Activated CD8-positive, alpha-beta T cell treated with anti-CD3 and anti-CD28 coated beads for 36 hours (primary cell): ENCODE results near the gene CCSAP. TPM values are rescaled to one million over a fixed set of nuclear protein-coding genes. Genes with fewer than 3 reads are reported as not detected.

Experiments
- ATAC-seq: fragments of 200-7000 bp; cut with Tn5 transposase; one replicate; pipeline ENCODE4 v1.10.0; 2021; ENCODE audit warnings: mild to moderate bottlenecking, moderate library complexity
- CTCF ChIA-PET: fragments of 350-600 bp; sonication (Branson Sonifier 250); formaldehyde crosslinking; loops from one replicate; lab custom pipeline; 2021; ENCODE audit warnings: antibody characterized with exemption; lab: Charles Lee
- POLR2A ChIA-PET: fragments of 350-600 bp; sonication (Branson Sonifier 250); formaldehyde crosslinking; loops from one replicate; lab custom pipeline; 2021; ENCODE audit warnings: antibody characterized with exemption; lab: Charles Lee
- DNase-seq: peaks from one replicate; pipeline ENCODE4 v3.0.0-alpha.2; 2020
- H3K27ac Mint-ChIP-seq: one replicate; pipeline ENCODE4 v1.8.0; 2021; ENCODE audit warnings: mild to moderate bottlenecking, mixed read lengths
- H3K27me3 Mint-ChIP-seq: one replicate; pipeline ENCODE4 v1.8.0; 2021; ENCODE audit warnings: mixed read lengths
- H3K36me3 Mint-ChIP-seq: one replicate; pipeline ENCODE4 v1.8.0; 2021; ENCODE audit warnings: low read depth, mixed read lengths
- H3K4me1 Mint-ChIP-seq: one replicate; pipeline ENCODE4 v1.8.0; 2021; ENCODE audit warnings: low read depth, mixed read lengths
- H3K4me3 Mint-ChIP-seq: one replicate; pipeline ENCODE4 v1.8.0; 2021; ENCODE audit warnings: mild to moderate bottlenecking, moderate library complexity, mixed read lengths
- H3K9me3 Mint-ChIP-seq: one replicate; pipeline ENCODE4 v1.8.0; 2021; ENCODE audit warnings: mixed read lengths
- CTCF ChIP-seq: fragments of 200-600 bp; IDR thresholded peaks from one replicate; pipeline ENCODE4 v1.8.0; 2022; ENCODE audit warnings: antibody characterized with exemption, mild to moderate bottlenecking
- intact Hi-C: fragments of 100-400 bp; cut with micrococcal nuclease; formaldehyde crosslinking; loops from one replicate; pipeline ENCODE4 v1.10.0; 2022
- total RNA-seq, 2 experiments: library from RNA; stranded (reverse); gene quantifications; one replicate each; pipeline ENCODE4 v1.2.3, GENCODE V29; 2021

The CCSAP gene
- total RNA-seq, 2 experiments from 2014 or later = 9.9 to 10.8 TPM

- ChIA-PET POLR2A (interaction anchor here (1.5 kb wide), 1 partner anchor 19 kb away, joined by 3 read pairs; no protein-coding TSS in a partner anchor), CTCF (interaction anchor here (1.5 kb wide), 1 partner anchor 126 kb away, joined by 3 read pairs; no protein-coding TSS in a partner anchor)
- H3K36me3 Mint-ChIP-seq = no peaks in the 10 kb centered on the region
- peaks cover 2% of the 10 kb centered on the region for H3K27me3 Mint-ChIP-seq
- no peak overlapping the region for H3K4me3 Mint-ChIP-seq
- intact Hi-C loops = no loop called here
- no peak overlapping the region for H3K27ac Mint-ChIP-seq
- TF ChIP-seq CTCF = no peak
- no peaks in the 10 kb centered on the region for H3K9me3 Mint-ChIP-seq
- ATAC-seq (no peak), DNase-seq (no peak)
- H3K4me1 Mint-ChIP-seq = no peaks in the 10 kb centered on the region
Observed at GRCh38 chr1:229384822-229385221, 42.0 kb upstream of the CCSAP start.

GRCh38 chr1:229383961-229384360 is 41.1 kb upstream of the CCSAP start:
- Mint-ChIP-seq H3K36me3 (no peaks in the 10 kb centered on the region), H3K4me3 (no peak overlapping the region), H3K27me3 (peaks cover 2% of the 10 kb centered on the region), H3K9me3 (no peaks in the 10 kb centered on the region), H3K27ac (no peak overlapping the region), H3K4me1 (no peaks in the 10 kb centered on the region)
- no peak for TF ChIP-seq CTCF
- ChIA-PET CTCF (no interaction called here), POLR2A (no interaction called here)
- ATAC-seq (no peak), DNase-seq (no peak)
- intact Hi-C loops = no loop called here

- no peak overlapping the region for H3K27ac Mint-ChIP-seq
- H3K27me3 Mint-ChIP-seq = peaks cover 2% of the 10 kb centered on the region
- POLR2A ChIA-PET = interaction anchor here (0.6 kb wide), 1 partner anchor 34 kb away, joined by 3 read pairs; no protein-coding TSS in a partner anchor
- H3K4me1 Mint-ChIP-seq = no peaks in the 10 kb centered on the region
- CTCF ChIA-PET = no interaction called here
- H3K36me3 Mint-ChIP-seq = no peaks in the 10 kb centered on the region
- no peak for ATAC-seq
- intact Hi-C loops = no loop called here
- H3K9me3 Mint-ChIP-seq = no peaks in the 10 kb centered on the region
- no peak overlapping the region for H3K4me3 Mint-ChIP-seq
- DNase-seq = no peak
- no peak for TF ChIP-seq CTCF
Observed at GRCh38 chr1:229383188-229383587, 40.3 kb upstream of the CCSAP start.

GRCh38 chr1:229381234-229381633 is 38.4 kb upstream of the CCSAP start:
- ChIA-PET POLR2A (no interaction called here), CTCF (no interaction called here)
- H3K27me3 Mint-ChIP-seq = peaks cover 2% of the 10 kb centered on the region
- TF ChIP-seq CTCF = no peak
- H3K4me3 Mint-ChIP-seq = no peak overlapping the region
- H3K36me3 Mint-ChIP-seq = no peaks in the 10 kb centered on the region
- ATAC-seq = no peak
- intact Hi-C loops = no loop called here
- no peaks in the 10 kb centered on the region for H3K4me1 Mint-ChIP-seq
- H3K9me3 Mint-ChIP-seq = no peaks in the 10 kb centered on the region
- no peak for DNase-seq
- H3K27ac Mint-ChIP-seq = no peak overlapping the region

- Mint-ChIP-seq H3K27me3 (peaks cover 2% of the 10 kb centered on the region), H3K4me1 (no peaks in the 10 kb centered on the region), H3K4me3 (no peak overlapping the region), H3K9me3 (no peaks in the 10 kb centered on the region), H3K36me3 (no peaks in the 10 kb centered on the region), H3K27ac (no peak overlapping the region)
- POLR2A ChIA-PET = no interaction called here
- CTCF ChIA-PET = no interaction called here
- DNase-seq = no peak
- no peak for TF ChIP-seq CTCF
- intact Hi-C loops = no loop called here
- ATAC-seq = no peak
Observed at GRCh38 chr1:229380536-229381160, 37.8 kb upstream of the CCSAP start.
